Measurements from ENCODE around the gene CLDN5. TPM values are rescaled to one million over a fixed set of nuclear protein-coding genes. Genes with fewer than 3 reads are reported as not detected.

Gene CLDN5
- total RNA-seq, 1 experiment from 2014 or later = not detected

DNA sequence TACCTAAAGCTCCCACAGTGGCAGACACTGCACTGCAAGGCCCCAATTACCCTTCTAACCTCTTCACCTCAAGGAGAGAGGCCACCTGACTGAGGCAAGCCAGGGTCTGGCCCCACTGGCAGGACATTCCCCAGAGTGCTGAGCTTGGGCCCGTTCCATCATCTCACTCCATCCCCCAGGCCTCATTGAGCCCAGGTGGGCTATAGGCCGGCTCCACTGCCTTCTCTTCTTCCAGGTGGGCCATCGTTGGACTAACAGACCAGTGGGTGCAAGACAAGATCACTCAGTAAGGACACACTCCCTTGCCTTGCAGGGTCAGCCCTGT lies 25.4 kb downstream of the CLDN5 start:
- intact Hi-C loops (cut with micrococcal nuclease; ENCODE audit: unreplicated experiment) = no loop called here
- CTCF ChIA-PET = no interaction called here
- no peaks in the 10 kb centered on the region for H3K27me3 ChIP-seq (replicated peaks; ENCODE audit: control insufficient read depth, insufficient read depth, low read length)
- H3K9me3 Mint-ChIP-seq (ENCODE audit: unreplicated experiment) = no peaks in the 10 kb centered on the region
- no peak for DNase-seq
- no peaks in the 10 kb centered on the region for H3K4me1 ChIP-seq
- H3K27ac Mint-ChIP-seq (ENCODE audit: unreplicated experiment) = no peak overlapping the region
- H3K36me3 Mint-ChIP-seq (ENCODE audit: insufficient read depth, unreplicated experiment) = peaks cover 19% of the 10 kb centered on the region
- H3K4me3 Mint-ChIP-seq (ENCODE audit: unreplicated experiment) = no peak overlapping the region
- BruUV-seq (replicated peaks) = no TSS peak
- no peaks in the 10 kb centered on the region for H3K4me1 Mint-ChIP-seq (ENCODE audit: low read depth, unreplicated experiment)
- POLR2A ChIA-PET = no interaction called here
- no peaks in the 10 kb centered on the region for H3K9me3 ChIP-seq
- no peaks in the 10 kb centered on the region for H3K36me3 ChIP-seq (ENCODE audit: control insufficient read depth, insufficient read depth, low read length)
- TF ChIP-seq, protein P1, sequence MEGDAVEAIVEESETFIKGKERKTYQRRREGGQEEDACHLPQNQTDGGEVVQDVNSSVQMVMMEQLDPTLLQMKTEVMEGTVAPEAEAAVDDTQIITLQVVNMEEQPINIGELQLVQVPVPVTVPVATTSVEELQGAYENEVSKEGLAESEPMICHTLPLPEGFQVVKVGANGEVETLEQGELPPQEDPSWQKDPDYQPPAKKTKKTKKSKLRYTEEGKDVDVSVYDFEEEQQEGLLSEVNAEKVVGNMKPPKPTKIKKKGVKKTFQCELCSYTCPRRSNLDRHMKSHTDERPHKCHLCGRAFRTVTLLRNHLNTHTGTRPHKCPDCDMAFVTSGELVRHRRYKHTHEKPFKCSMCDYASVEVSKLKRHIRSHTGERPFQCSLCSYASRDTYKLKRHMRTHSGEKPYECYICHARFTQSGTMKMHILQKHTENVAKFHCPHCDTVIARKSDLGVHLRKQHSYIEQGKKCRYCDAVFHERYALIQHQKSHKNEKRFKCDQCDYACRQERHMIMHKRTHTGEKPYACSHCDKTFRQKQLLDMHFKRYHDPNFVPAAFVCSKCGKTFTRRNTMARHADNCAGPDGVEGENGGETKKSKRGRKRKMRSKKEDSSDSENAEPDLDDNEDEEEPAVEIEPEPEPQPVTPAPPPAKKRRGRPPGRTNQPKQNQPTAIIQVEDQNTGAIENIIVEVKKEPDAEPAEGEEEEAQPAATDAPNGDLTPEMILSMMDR (IDR thresholded peaks at IDR 0.05; ENCODE audit: insufficient read depth in 1 of 2, low read depth in 1 of 2, low read length in 1 of 2, severe bottlenecking in 1 of 2, unreplicated experiment in 1 of 2) = no peak
- H3K4me3 ChIP-seq (ENCODE audit: low read depth, low read length) = no peak overlapping the region
- no peaks in the 10 kb centered on the region for H3K27me3 Mint-ChIP-seq (ENCODE audit: insufficient read depth, unreplicated experiment)

DNA sequence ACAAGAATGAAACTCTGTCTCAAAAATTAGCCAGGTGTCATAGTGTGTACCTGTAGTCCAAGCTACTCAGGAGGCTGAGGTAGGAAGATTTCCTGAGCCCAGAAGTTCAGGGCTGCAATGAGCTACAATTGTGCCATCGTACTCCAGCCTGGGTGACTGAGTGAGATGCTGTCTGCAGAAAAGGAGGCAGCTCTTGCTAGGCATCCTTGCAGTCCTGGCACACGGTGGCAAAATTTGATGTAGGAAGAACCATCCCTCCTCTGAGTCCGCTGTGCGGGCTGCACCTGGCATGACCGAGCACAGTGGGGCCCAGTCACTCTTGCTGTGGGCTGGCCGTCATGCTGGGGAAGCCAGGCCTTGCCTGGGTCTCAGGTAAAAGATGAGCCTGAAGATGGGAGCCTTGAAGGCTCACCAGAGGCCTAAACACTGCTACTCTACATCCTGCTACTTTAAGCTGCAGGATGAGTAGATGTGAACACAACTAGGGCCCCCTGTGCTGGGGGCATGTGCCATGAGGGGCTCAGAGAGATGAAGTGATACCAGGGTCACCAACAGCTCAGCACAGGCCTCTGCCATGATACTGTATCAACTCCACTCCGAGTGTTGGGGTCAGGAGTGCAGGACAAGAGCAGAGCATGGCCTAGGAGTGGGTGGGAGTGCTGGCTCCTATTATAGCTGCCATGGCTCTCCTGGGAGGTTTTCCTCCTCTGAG lies 25.9 kb downstream of the CLDN5 start:
- H3K9me3 Mint-ChIP-seq (ENCODE audit: unreplicated experiment) = no peaks in the 10 kb centered on the region

DNA sequence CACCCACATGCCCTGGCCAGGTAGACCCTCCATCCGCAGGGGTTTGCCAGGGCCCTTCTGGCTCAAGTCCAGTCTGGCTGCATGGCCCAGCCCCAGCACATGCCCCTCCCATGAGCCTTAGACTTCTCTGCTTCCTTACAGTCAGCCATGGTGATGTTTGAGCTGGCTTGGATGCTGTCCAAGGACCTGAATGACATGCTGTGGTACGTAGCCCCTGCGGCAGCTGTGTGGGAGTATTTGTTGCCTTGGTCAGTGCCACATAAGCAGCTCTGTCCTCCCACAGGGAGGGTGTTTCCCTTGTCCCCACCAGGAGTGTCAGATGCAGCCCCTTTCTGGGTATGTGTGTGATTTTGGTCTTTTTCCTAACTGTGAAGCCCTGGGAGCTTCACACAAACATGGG lies 27.0 kb downstream of the CLDN5 start:
- no peaks in the 10 kb centered on the region for H3K36me3 ChIP-seq (ENCODE audit: control insufficient read depth, insufficient read depth, low read length)
- Mint-ChIP-seq H3K36me3 (ENCODE audit: insufficient read depth, unreplicated experiment) (peaks cover 30% of the 10 kb centered on the region), H3K4me1 (ENCODE audit: low read depth, unreplicated experiment) (no peaks in the 10 kb centered on the region), H3K4me3 (ENCODE audit: unreplicated experiment) (no peak overlapping the region), H3K9me3 (ENCODE audit: unreplicated experiment) (no peaks in the 10 kb centered on the region), H3K27me3 (ENCODE audit: insufficient read depth, unreplicated experiment) (no peaks in the 10 kb centered on the region), H3K27ac (ENCODE audit: unreplicated experiment) (no peak overlapping the region)
- no peaks in the 10 kb centered on the region for H3K27me3 ChIP-seq (replicated peaks; ENCODE audit: control insufficient read depth, insufficient read depth, low read length)
- no peaks in the 10 kb centered on the region for H3K4me1 ChIP-seq
- intact Hi-C loops (cut with micrococcal nuclease; ENCODE audit: unreplicated experiment) = no loop called here
- no peaks in the 10 kb centered on the region for H3K9me3 ChIP-seq
- ChIA-PET CTCF (no interaction called here), POLR2A (no interaction called here)
- no peak overlapping the region for H3K4me3 ChIP-seq (ENCODE audit: low read depth, low read length)
- BruUV-seq (replicated peaks) = no TSS peak
- no peak for DNase-seq
- TF ChIP-seq, protein P1 (IDR thresholded peaks at IDR 0.05; ENCODE audit: insufficient read depth in 1 of 2, low read depth in 1 of 2, low read length in 1 of 2, severe bottlenecking in 1 of 2, unreplicated experiment in 1 of 2) = no peak

More for the DNA sequence above, 25.9 kb downstream of the CLDN5 start:
- CTCF ChIA-PET = no interaction called here
- Mint-ChIP-seq H3K4me1 (ENCODE audit: low read depth, unreplicated experiment) (no peaks in the 10 kb centered on the region), H3K4me3 (ENCODE audit: unreplicated experiment) (no peak overlapping the region), H3K27ac (ENCODE audit: unreplicated experiment) (no peak overlapping the region), H3K27me3 (ENCODE audit: insufficient read depth, unreplicated experiment) (no peaks in the 10 kb centered on the region), H3K36me3 (ENCODE audit: insufficient read depth, unreplicated experiment) (peaks cover 21% of the 10 kb centered on the region)
- Histone ChIP-seq H3K9me3 (no peaks in the 10 kb centered on the region), H3K4me1 (no peaks in the 10 kb centered on the region), H3K4me3 (ENCODE audit: low read depth, low read length) (no peak overlapping the region), H3K27me3 (replicated peaks; ENCODE audit: control insufficient read depth, insufficient read depth, low read length) (no peaks in the 10 kb centered on the region), H3K36me3 (ENCODE audit: control insufficient read depth, insufficient read depth, low read length) (no peaks in the 10 kb centered on the region)
- intact Hi-C loops (cut with micrococcal nuclease; ENCODE audit: unreplicated experiment) = no loop called here
- POLR2A ChIA-PET = no interaction called here
- TF ChIP-seq, protein P1 (IDR thresholded peaks at IDR 0.05; ENCODE audit: insufficient read depth in 1 of 2, low read depth in 1 of 2, low read length in 1 of 2, severe bottlenecking in 1 of 2, unreplicated experiment in 1 of 2) = no peak
- BruUV-seq (replicated peaks) = no TSS peak
- no peak for DNase-seq

Measured in Caco-2 (cell line).